Activated CD4-positive, alpha-beta memory T cell treated with anti-CD3 and anti-CD28 coated beads, Interleukin-2, amount 10 ng/mL, durations not matched to agents 7 days and 5 days (primary cell): ENCODE data around the gene ATP8B4. TPM values are rescaled to one million over a fixed set of nuclear protein-coding genes. Genes with fewer than 3 reads are reported as not detected.
"Not testable (repeated sequence)": the region's sequence is repeated elsewhere in the genome, so short reads cannot be mapped to it uniquely, and the experiment has no call there.

ENCODE experiments used
- CTCF ChIA-PET: fragments of 350-600 bp; sonication (Branson Sonifier 250); formaldehyde crosslinking; loops from one replicate; lab custom pipeline; 2021; ENCODE audit warnings: antibody characterized with exemption, inconsistent platforms; lab: Charles Lee
- POLR2A ChIA-PET: fragments of 350-600 bp; sonication (Branson Sonifier 250); formaldehyde crosslinking; loops from one replicate; lab custom pipeline; 2021; ENCODE audit warnings: antibody characterized with exemption; lab: Charles Lee
- DNase-seq: peaks from one replicate; pipeline ENCODE4 v3.0.0-alpha.2; 2020
- H3K27ac Mint-ChIP-seq: one replicate; pipeline ENCODE4 v1.8.0; 2021; ENCODE audit warnings: mild to moderate bottlenecking, mixed read lengths
- H3K27me3 Mint-ChIP-seq: one replicate; pipeline ENCODE4 v1.8.0; 2021; ENCODE audit warnings: mixed read lengths
- H3K36me3 Mint-ChIP-seq: one replicate; pipeline ENCODE4 v1.8.0; 2021; ENCODE audit warnings: low read depth, mixed read lengths
- H3K4me1 Mint-ChIP-seq: one replicate; pipeline ENCODE4 v1.8.0; 2021; ENCODE audit warnings: mixed read lengths
- H3K4me3 Mint-ChIP-seq: one replicate; pipeline ENCODE4 v1.8.0; 2021; ENCODE audit warnings: mild to moderate bottlenecking, mixed read lengths
- H3K9me3 Mint-ChIP-seq: one replicate; pipeline ENCODE4 v1.8.0; 2021; ENCODE audit warnings: mixed read lengths
- total RNA-seq, 2 experiments: library from RNA; stranded (reverse); gene quantifications; one replicate each; pipeline ENCODE4 v1.2.3, GENCODE V29; 2021

ATP8B4 gene
- total RNA-seq, 2 experiments from 2014 or later = 19.9 to 20.7 TPM

DNA sequence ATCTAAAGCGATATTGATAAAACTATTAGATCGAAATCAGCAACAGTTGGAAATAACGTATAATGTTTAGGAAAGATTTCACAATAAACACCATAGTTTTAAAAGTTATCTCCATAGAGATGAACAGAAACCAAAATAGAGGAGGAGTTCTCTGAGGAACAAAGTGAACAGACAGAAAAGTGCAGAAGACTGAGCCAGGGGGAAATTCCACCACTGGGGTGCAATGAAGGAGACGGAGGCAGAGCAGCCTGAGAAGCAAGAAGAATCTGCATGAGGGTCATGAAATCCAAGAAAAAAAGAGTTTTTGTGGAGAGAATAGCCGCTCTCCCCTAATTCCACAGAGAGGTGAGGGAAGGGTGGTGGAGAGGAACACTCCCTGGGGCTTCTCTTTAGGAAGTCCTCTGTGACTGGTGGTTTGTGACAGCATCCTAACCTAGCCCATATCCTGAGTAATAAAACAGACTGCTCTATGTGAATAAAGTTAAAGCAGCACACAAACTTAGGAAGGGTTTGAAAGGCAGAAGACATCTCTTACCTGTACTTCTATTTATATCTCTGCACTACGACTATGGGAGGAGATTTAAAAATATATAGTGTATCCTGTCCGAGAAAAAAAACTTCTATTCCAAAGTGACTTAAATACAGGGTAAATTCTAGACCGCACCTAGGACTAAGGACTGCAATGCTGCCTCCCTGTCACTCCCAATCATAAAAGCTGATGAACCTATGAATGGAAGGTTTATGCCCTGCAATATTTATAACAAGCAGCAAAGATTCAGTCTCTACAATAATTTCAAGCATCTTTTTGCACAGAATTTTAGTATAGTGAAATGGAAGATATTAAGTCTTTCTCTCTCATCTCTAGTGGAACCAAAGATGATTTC is 22.9 kb downstream of the ATP8B4 start:
- H3K9me3 Mint-ChIP-seq = peaks cover 2% of the 10 kb centered on the region
- no peak overlapping the region for H3K4me3 Mint-ChIP-seq
- peaks cover 14% of the 10 kb centered on the region for H3K4me1 Mint-ChIP-seq
- H3K36me3 Mint-ChIP-seq = peaks cover 26% of the 10 kb centered on the region
- DNase-seq = no peak
- POLR2A ChIA-PET = no interaction called here
- no peak overlapping the region for H3K27ac Mint-ChIP-seq
- CTCF ChIA-PET = no interaction called here
- peaks cover 4% of the 10 kb centered on the region for H3K27me3 Mint-ChIP-seq

DNA sequence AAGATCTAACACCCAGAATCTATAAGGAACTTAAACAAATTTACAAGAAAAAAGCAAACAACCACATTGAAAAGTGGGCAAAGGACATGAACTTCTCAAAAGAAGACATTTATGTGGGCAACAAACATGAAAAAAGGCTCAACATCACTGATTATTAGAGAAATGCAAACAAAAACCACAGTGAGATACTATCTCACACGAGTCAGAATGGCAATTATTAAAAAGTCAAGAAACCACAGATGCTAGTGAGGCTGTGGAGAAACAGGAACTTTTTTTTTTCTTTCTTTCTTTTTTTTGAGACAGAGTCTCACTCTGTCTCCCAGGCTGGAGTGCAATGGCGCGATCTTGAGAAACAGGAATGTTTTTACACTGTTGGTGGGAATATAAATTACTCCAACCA is 29.6 kb downstream of the ATP8B4 start:
- POLR2A ChIA-PET, H3K4me3 Mint-ChIP-seq, H3K9me3 Mint-ChIP-seq, H3K27ac Mint-ChIP-seq, H3K27me3 Mint-ChIP-seq, DNase-seq, CTCF ChIA-PET: not testable (repeated sequence)
- Mint-ChIP-seq H3K36me3 (peaks cover 20% of the 10 kb centered on the region), H3K4me1 (peaks cover 15% of the 10 kb centered on the region)

DNA sequence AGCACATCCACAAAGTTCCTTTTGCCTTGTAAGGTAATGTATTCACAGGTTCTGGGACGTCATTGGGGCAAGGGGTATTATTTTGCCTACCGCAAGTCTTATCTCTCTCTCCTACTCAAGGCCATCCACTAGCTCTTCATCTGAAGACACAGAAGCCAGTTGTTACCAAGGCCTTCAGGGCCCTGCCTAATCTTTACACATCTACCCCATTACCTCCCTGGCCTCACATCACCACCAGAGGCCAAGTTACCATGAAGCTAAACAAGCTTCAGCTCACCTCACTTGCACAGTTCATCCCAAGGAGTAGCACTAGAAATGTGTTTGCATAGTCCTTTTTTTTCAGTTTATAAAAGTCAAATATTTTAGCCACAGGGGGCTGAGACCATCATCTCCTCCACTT is 34.1 kb downstream of the ATP8B4 start:
- Mint-ChIP-seq H3K27me3 (no peaks in the 10 kb centered on the region), H3K4me3 (no peak overlapping the region), H3K36me3 (peaks cover 5% of the 10 kb centered on the region), H3K27ac (no peak overlapping the region), H3K4me1 (peaks cover 15% of the 10 kb centered on the region), H3K9me3 (peaks cover 2% of the 10 kb centered on the region)
- POLR2A ChIA-PET = no interaction called here
- CTCF ChIA-PET = no interaction called here
- DNase-seq = no peak

- H3K36me3 Mint-ChIP-seq = peaks cover 3% of the 10 kb centered on the region
- peaks cover 3% of the 10 kb centered on the region for H3K4me1 Mint-ChIP-seq
- POLR2A ChIA-PET = no interaction called here
- no peak overlapping the region for H3K4me3 Mint-ChIP-seq
- no peak for DNase-seq
- H3K27me3 Mint-ChIP-seq = no peaks in the 10 kb centered on the region
- no peak overlapping the region for H3K27ac Mint-ChIP-seq
- CTCF ChIA-PET = interaction anchor here (2.3 kb wide), 1 partner anchor 62 kb away, joined by 6 read pairs; no protein-coding TSS in a partner anchor
- no peaks in the 10 kb centered on the region for H3K9me3 Mint-ChIP-seq
These were observed 35.5 kb downstream of the ATP8B4 start for GRCh38 chr15:50083424-50084025.

DNA sequence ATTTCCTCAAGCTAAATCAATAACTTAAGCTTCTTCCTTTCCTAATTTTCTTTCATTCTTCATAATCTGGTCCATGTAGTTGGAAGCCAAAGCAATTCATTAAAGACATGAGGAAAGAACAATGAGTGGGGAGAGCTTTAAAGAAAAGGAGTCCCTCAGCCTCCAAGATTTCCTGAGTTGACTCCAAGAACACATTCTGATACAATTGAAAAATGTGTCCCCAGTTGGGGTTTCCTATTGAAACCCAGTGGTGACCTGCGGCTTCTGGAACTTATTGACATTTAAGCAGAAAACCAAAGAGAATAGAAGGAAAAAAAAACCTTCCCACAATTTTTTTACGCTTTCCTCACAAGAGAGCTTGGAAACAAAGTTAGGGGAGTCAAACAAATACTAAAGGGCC is 37.0 kb downstream of the ATP8B4 start:
- DNase-seq = no peak
- no peaks in the 10 kb centered on the region for H3K27me3 Mint-ChIP-seq
- CTCF ChIA-PET = interaction anchor here (1.2 to 2.3 kb wide), 2 partner anchors 63 to 847 kb away, joined by 3 to 6 read pairs; no protein-coding TSS in a partner anchor
- H3K4me1 Mint-ChIP-seq = peaks cover 2% of the 10 kb centered on the region
- POLR2A ChIA-PET = no interaction called here
- H3K9me3 Mint-ChIP-seq = no peaks in the 10 kb centered on the region
- no peak overlapping the region for H3K4me3 Mint-ChIP-seq
- peaks cover 7% of the 10 kb centered on the region for H3K36me3 Mint-ChIP-seq
- no peak overlapping the region for H3K27ac Mint-ChIP-seq

DNA sequence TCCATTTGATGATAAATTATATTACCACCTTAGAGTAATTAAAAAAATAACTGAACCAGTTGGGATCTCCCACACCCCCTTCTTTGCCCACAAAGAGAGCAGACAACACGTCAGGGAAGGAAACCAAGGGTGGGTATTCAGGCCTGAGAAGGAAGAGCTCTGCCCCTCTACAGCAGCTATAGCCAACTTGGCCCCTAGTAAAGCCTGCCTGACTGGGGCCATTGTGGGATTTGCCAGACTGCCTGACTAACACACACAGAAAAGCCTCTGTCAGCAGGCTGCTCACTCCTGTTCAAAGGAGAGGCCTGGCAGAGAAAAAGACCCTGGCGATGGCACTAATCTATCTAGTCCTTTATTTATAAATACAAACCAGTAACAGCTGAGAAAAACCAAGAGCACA is 41.4 kb downstream of the ATP8B4 start:
- ChIA-PET CTCF (interaction anchor here (0.7 kb wide), 1 partner anchor 1417 kb away, joined by 3 read pairs; no protein-coding TSS in a partner anchor), POLR2A (interaction anchor here (1.0 kb wide), 1 partner anchor 17 kb away, joined by 3 read pairs; no protein-coding TSS in a partner anchor)
- H3K9me3 Mint-ChIP-seq = no peaks in the 10 kb centered on the region
- H3K4me3 Mint-ChIP-seq = no peak overlapping the region
- no peaks in the 10 kb centered on the region for H3K4me1 Mint-ChIP-seq
- no peak overlapping the region for H3K27ac Mint-ChIP-seq
- H3K36me3 Mint-ChIP-seq = peaks cover 26% of the 10 kb centered on the region
- no peak for DNase-seq
- H3K27me3 Mint-ChIP-seq = no peaks in the 10 kb centered on the region

DNA sequence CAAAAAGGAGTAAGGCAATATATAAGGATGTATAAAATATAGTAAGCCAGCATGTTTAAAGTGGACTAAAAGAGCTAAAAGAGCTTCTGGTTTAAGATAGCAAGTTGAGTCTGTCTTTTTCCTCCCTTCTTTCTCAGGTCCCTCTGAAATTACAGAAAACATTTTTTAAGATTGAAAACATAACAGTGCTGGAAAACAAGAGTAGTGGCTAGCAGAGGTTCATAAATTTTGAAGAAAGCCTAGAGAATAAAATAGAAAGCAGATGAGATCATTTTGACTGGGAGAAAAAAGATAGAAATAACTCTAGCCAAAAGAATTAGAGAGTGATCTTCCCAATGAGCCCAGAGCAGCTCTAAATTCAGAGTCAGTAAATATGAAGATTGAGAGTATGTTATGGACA is 41.9 kb downstream of the ATP8B4 start:
- Mint-ChIP-seq H3K4me1 (no peaks in the 10 kb centered on the region), H3K27me3 (no peaks in the 10 kb centered on the region), H3K4me3 (no peak overlapping the region), H3K27ac (no peak overlapping the region), H3K36me3 (peaks cover 28% of the 10 kb centered on the region), H3K9me3 (no peaks in the 10 kb centered on the region)
- ChIA-PET POLR2A (interaction anchor here (1.0 kb wide), 1 partner anchor 17 kb away, joined by 3 read pairs; no protein-coding TSS in a partner anchor), CTCF (no interaction called here)
- no peak for DNase-seq

- CTCF ChIA-PET = no interaction called here
These were observed 43.7 kb downstream of the ATP8B4 start for GRCh38 chr15:50075319-50075718.

GRCh38 chr15:50071551-50072258 is 47.3 kb downstream of the ATP8B4 start:
- H3K9me3 Mint-ChIP-seq = no peaks in the 10 kb centered on the region
- H3K36me3 Mint-ChIP-seq = peaks cover 38% of the 10 kb centered on the region
- ChIA-PET CTCF (no interaction called here), POLR2A (no interaction called here)
- peaks cover 6% of the 10 kb centered on the region for H3K27me3 Mint-ChIP-seq
- DNase-seq = no peak
- H3K4me3 Mint-ChIP-seq = no peak overlapping the region
- H3K4me1 Mint-ChIP-seq = peaks cover 9% of the 10 kb centered on the region
- no peak overlapping the region for H3K27ac Mint-ChIP-seq

More at GRCh38 chr15:50075319-50075718, 43.7 kb downstream of the ATP8B4 start:
- Mint-ChIP-seq H3K27ac (no peak overlapping the region), H3K4me1 (no peaks in the 10 kb centered on the region), H3K9me3 (no peaks in the 10 kb centered on the region), H3K27me3 (no peaks in the 10 kb centered on the region), H3K4me3 (no peak overlapping the region), H3K36me3 (peaks cover 33% of the 10 kb centered on the region)
- DNase-seq = no peak
- POLR2A ChIA-PET = no interaction called here

DNA sequence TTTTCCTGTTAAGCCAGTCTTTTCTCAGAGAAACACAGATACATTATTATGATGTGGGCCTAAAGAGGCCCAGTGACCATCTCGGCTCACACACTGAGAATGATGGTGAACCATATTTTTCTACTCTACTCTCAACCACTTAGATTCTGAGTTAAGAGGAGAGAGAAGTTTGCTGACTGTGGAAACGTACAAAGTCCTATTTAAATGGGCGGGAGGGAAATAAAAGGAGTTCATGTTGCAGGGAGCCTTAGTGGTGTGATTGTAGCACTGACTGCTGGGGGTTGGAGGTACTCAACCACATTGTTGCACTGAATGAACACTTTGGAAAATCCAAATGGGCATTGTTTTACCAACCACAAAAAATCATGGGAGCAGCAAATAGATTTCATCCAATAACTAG is 51.0 kb downstream of the ATP8B4 start:
- CTCF ChIA-PET = interaction anchor here (1.0 kb wide), 1 partner anchor 64 kb away, joined by 3 read pairs; no protein-coding TSS in a partner anchor
- H3K27ac Mint-ChIP-seq = no peak overlapping the region
- POLR2A ChIA-PET = no interaction called here
- peaks cover 28% of the 10 kb centered on the region for H3K4me1 Mint-ChIP-seq
- DNase-seq = no peak
- H3K9me3 Mint-ChIP-seq = no peaks in the 10 kb centered on the region
- peaks cover 6% of the 10 kb centered on the region for H3K27me3 Mint-ChIP-seq
- peaks cover 30% of the 10 kb centered on the region for H3K36me3 Mint-ChIP-seq
- no peak overlapping the region for H3K4me3 Mint-ChIP-seq

DNA sequence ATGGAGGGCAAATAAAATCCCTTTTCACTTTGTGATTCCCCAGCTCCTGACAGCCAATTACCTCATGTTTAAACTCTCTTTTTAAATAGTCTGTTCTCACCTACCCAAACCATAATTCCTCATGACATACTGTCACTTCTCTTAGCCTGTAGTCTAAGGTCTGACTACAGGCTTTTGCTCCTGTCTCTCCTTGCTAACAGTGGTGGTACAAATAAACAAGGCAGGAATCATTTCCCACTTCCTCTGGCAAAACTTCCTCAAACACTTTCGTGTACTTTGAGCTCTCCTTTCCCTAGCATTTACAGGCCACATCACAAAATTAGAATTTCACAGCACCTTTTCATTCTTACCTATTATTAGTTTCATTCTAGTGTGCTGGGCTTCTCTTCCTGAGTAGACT is 51.8 kb downstream of the ATP8B4 start:
- Mint-ChIP-seq H3K4me1 (peaks cover 28% of the 10 kb centered on the region), H3K9me3 (no peaks in the 10 kb centered on the region), H3K4me3 (no peak overlapping the region), H3K36me3 (peaks cover 28% of the 10 kb centered on the region), H3K27ac (peak overlapping the region; percentile 24), H3K27me3 (peaks cover 6% of the 10 kb centered on the region)
- ChIA-PET POLR2A (no interaction called here), CTCF (interaction anchor here (1.0 kb wide), 1 partner anchor 63 kb away, joined by 3 read pairs; no protein-coding TSS in a partner anchor)
- DNase-seq = no peak

- Mint-ChIP-seq H3K27ac (peak overlapping the region; percentile 24), H3K4me3 (no peak overlapping the region), H3K4me1 (peaks cover 30% of the 10 kb centered on the region), H3K9me3 (no peaks in the 10 kb centered on the region), H3K36me3 (peaks cover 27% of the 10 kb centered on the region), H3K27me3 (peaks cover 6% of the 10 kb centered on the region)
- DNase-seq = no peak
- POLR2A ChIA-PET = no interaction called here
- CTCF ChIA-PET = no interaction called here
These were observed 52.4 kb downstream of the ATP8B4 start for GRCh38 chr15:50066666-50067065.

GRCh38 chr15:50066202-50066601 is 52.8 kb downstream of the ATP8B4 start:
- H3K27ac Mint-ChIP-seq = no peak overlapping the region
- H3K9me3 Mint-ChIP-seq = no peaks in the 10 kb centered on the region
- ChIA-PET POLR2A (no interaction called here), CTCF (no interaction called here)
- H3K4me1 Mint-ChIP-seq = peaks cover 31% of the 10 kb centered on the region
- DNase-seq = peak; percentile 27
- peaks cover 6% of the 10 kb centered on the region for H3K27me3 Mint-ChIP-seq
- peaks cover 29% of the 10 kb centered on the region for H3K36me3 Mint-ChIP-seq
- H3K4me3 Mint-ChIP-seq = no peak overlapping the region
